MM.1S (cell line): Measurements from ENCODE around the gene CHMP1A.

Experiments used
- CTCF ChIP-seq: fragments of 300-600 bp; sonication (generic); IDR thresholded peaks from 2 replicates; pipeline ENCODE4 v1.5.1; 2016; ENCODE audit warnings: antibody characterized with exemption, low read length, mixed read lengths
- EZH2 ChIP-seq: fragments of 300-600 bp; sonication (generic); optimal IDR thresholded peaks from 2 replicates; pipeline ENCODE3; 2017; ENCODE audit warnings: low read depth, mild to moderate bottlenecking, antibody characterized with exemption, low read length, mixed read lengths

- no peak for TF ChIP-seq CTCF
- no peak for TF ChIP-seq EZH2
Measured at GRCh38 chr16:89688395-89688794, 30.9 kb upstream of the CHMP1A start.
